GM18526 (cell line): Measurements from ENCODE around the gene PHAF1.

ENCODE experiments used
- POLR2A ChIP-seq: IDR thresholded peaks from 3 replicates; pipeline ENCODE4 v1.6.1; 2011; ENCODE audit not compliant: insufficient read length; ENCODE audit errors: extremely low read depth

Gene PHAF1

GRCh38 chr16:67149276-67150046, 39.7 kb downstream of the PHAF1 start:
- no peak for TF ChIP-seq POLR2A

GRCh38 chr16:67150047-67150832, 40.5 kb downstream of the PHAF1 start:
- TF ChIP-seq POLR2A = no peak

GRCh38 chr16:67150833-67151396, 41.2 kb downstream of the PHAF1 start, which contains the start of gene B3GNT9:
Gene B3GNT9, minus strand, starts transcription at chr16:67150998. Its CDS starts 513 bp downstream, at chr16:67150485.
- TF ChIP-seq POLR2A = peak; percentile 39

- no peak for TF ChIP-seq POLR2A
These were observed 41.8 kb downstream of the PHAF1 start for GRCh38 chr16:67151431-67152097.

GRCh38 chr16:67154578-67155294, 45.0 kb downstream of the PHAF1 start:
- TF ChIP-seq POLR2A = no peak

GRCh38 chr16:67155295-67156142, 45.8 kb downstream of the PHAF1 start:
- no peak for TF ChIP-seq POLR2A

GRCh38 chr16:67156143-67156844, 46.6 kb downstream of the PHAF1 start:
- no peak for TF ChIP-seq POLR2A

- no peak for TF ChIP-seq POLR2A
These were observed 47.5 kb downstream of the PHAF1 start for GRCh38 chr16:67157106-67157748.

- no peak for TF ChIP-seq POLR2A
These were observed 48.3 kb downstream of the PHAF1 start for GRCh38 chr16:67157892-67158635.

- TF ChIP-seq POLR2A = peak; percentile 36
These were observed 49.2 kb downstream of the PHAF1 start for GRCh38 chr16:67158637-67159600.

- TF ChIP-seq POLR2A = no peak
These were observed 51.9 kb downstream of the PHAF1 start for GRCh38 chr16:67161595-67162058.
